NCI-H748 treated with DMSO at 0.1 percent for 48 hours (cell line): ENCODE results near the gene MDN1.
A peak's percentile ranks its signal among the peaks of the same experiment; 100 is the strongest.
"Not testable (repeated sequence)": the region's sequence is repeated elsewhere in the genome, so short reads cannot be mapped to it uniquely, and the experiment has no call there.

Experiments
- DNase-seq: peaks from one replicate; lab custom pipeline; 2025; lab: John Stamatoyannopoulos, UW

Gene MDN1

DNA sequence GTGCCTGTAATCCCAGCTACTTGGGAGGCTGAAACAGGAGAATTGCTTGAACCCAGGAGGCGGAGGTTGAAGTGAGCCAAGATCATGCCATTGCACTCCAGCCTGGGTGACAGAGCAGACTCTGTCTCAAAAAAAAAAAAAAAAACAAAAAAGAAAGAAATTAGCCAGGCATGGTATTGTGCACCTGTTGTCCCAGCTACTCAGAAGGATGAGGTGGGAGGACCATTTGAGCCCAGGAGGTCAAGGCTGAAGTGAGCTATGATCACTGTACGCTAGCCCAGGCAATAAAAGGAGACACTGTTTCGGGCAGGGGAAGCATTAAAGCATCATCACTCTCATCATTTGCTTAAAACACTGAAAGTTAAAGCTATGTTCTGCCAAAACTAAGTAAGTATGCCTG is 6.2 kb downstream of the MDN1 start:
- not testable (repeated sequence) for DNase-seq

DNA sequence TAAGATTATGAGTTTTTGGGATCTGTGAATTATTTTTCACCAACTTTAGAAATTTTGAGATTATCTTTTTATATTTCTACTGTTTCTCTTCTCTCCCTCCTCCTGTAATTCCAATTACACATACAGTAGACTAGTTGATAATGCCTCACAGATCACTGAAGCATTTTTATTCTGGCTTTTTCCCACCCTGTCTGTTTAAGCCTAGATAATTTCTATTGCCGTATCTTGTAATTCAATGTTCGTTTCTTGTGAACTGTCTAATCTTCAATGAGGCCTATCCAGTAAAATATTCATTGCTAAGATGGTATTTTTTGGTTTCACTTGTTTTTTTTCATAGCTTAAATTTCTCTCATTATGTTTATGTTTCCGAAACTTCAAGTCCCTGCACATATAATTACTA is 12.0 kb downstream of the MDN1 start:
- DNase-seq: no peak

DNA sequence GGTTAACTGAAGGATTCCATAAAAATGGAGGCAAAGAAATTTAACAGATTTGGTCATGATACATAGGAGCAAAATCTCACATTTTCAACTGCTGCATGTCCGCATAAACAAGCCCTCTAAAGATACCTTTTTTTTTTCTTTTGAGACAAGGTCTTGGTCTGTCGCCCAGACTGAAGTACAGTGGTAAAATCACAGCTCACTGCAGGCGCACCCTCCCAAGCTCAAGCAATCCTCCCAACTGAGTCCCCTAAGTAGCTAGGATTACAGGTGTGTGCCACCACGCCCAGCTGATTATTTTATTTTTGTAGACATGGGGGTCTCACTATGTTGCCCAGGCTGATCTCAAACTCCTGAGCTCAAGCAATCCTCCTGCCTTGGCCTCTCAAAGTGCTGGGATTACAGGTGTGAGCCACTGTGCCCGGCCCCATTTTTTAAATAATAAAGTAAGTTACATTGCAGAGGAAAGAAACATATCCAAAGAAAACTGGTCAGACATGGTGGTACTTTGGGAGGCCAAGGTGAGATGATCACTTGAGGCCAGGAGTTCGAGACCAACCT is 13.7 kb downstream of the MDN1 start:
- no peak for DNase-seq

DNA sequence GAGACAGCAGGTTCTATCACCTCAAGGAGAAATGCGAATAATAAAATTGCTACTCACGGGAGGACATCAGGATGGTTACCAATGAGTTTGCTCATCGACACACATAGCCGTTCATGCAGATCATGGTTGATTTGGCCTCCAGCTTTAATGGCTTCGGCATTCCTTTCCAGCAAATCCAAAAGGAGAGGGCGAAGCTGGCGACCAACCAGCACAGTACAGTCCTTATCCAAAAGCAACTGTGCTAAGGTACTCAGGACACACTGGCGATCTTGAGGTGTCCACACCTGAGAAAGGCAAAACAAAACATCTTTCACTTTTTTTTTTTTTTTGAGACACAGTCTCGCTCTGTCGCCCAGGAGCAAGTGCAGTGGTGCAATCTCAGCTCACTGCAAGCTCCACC is 16.3 kb downstream of the MDN1 start:
- no peak for DNase-seq

DNA sequence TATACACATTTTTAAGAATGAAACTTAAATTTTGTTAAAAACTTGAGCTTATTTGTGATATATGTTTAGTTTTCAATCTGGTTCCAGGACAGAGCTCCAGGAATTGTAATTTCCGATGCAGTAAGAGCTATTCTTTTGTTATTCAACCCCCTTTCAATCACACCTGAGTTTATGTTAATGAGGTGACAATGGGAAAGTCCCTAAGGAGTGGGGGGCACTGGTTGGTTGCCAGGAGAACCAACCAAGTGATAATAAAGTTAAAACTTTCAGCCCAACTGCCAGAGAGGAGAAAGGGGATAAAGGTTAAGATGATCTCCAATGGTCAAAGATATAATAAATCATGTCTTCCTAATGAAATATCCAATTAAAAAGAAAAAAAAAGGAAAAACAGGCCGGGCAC is 19.8 kb downstream of the MDN1 start:
- DNase-seq: no peak

DNA sequence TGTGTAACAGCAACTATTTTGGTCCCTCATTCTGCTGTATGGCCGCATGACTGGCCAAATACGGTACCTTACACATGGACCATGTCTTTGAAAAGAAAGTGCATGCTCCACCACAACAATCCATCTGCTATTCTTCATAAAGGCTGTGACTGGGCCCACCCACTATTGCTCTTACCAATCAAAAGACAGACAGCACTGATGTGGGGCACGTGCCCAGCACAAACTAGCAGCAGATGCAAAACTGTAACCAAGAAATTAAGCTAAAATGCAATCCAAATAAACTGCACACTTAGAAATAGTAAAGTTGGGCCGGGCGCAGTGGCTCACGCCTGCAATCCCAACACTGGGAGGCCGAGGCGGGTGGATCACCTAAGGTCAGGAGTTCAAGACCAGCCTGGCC is 20.5 kb downstream of the MDN1 start:
- no peak for DNase-seq

DNA sequence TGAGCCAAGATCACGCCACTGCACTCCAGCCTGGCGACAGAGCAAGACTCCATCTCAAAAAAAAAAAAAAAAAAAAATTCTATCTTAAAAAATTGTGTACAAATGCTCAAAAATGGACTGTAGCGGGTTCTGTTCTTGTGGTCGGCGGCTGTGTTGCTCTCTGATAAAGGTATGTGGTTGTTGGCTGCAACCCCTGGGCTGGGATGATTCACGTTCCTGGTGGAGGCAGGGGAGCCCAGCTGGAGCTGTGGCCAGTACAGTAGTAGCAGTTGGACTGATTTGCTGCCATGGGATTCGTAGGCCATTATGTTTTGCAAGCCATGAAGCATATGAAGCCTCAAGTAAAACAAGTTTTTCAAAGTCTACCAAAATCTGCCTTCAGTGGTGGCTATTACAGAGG is 22.3 kb downstream of the MDN1 start:
- DNase-seq: no peak

DNA sequence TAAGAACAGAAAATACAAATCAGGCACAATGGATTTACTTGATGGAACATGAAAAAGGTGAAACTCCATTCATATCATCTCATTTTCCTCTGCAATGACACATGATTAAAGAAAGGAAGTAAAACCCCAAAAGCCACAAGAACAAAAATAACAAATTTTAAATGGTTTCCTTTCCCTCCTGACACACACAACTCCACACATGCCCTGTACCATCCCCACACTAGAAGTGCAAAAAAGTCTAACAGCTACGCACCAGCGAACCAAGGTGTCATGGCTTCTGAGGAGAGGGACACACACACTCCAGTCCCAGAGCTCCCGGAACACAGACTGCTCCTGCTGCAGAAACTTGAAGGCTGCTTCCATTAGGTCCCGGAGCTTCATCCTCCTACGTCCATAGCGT is 25.3 kb downstream of the MDN1 start:
- DNase-seq: no peak

DNA sequence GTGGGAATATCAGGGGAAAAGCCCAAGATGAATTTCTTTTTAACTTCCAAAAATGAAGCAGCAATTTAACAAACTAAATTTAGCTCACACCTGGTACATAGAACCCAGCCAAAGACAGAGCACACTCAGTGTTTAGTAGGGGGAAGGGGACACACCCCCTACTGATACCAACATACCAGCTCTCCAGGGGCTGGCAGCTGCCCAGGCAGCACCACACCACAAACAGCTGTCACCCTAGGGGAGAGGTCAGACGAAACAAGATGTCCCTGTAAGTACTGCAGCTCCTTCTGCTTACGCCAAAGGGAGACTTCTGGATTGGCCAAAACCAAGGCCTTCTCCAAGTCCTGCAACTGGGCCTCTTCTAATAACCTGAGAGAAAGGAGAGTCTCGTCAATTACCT is 26.0 kb downstream of the MDN1 start:
- DNase-seq: no peak

DNA sequence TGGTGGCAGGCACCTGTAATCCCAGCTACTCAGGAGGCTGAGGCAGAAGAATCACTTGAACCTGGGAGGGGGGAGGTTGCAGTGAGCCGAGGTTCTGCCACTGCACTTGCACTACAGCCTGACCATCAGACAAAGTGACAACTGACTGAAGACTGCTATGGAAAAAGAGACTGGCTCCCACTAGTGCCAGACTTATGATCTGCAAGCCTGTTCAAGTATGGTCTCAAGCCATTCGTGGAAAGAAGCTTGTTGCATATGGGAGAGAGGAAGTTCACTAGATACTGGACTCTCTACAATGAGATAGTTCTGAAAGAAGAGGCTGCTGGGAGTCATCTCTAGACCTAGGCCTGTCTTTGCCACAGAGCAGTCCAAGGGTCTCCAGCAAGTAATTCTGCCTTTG is 26.7 kb downstream of the MDN1 start:
- DNase-seq: peak; percentile 26

DNA sequence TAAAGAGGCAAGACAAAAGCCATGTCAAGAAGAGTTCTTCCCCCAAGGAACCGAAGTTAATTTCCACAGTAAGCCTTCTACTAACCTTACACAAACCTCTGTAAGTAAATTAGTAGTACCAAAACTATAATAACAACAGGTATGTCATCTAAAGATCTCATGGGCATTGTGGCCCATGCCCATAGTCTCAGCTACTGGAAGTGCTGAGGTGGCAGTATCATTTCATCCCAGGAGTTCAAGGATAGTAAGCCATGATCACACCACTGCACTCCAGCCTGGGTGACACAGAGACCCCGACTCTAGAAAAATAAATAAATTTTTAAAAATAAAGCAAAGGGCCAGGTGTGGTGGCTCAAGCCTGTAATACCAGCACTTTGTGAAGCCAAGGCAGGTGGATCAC is 29.2 kb downstream of the MDN1 start:
- DNase-seq: no peak

DNA sequence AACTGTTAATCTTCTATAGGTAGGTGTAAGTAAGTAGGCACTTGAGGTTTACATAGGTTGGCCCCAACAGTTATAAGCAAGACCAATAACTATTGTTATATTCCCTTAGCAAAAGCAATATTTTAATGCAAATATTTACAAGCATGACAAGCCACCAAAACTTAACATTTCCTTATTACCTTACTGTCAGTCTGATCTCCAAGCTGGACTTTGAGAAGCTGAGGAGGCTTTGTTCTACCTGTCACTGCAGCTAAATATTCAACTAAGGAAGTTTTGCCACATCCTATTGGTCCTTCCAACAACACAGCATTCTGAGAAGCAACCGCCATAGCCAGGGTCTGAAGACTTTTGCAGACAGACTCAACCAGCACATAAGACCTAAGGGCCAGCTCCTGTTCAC is 29.6 kb downstream of the MDN1 start:
- DNase-seq: no peak

DNA sequence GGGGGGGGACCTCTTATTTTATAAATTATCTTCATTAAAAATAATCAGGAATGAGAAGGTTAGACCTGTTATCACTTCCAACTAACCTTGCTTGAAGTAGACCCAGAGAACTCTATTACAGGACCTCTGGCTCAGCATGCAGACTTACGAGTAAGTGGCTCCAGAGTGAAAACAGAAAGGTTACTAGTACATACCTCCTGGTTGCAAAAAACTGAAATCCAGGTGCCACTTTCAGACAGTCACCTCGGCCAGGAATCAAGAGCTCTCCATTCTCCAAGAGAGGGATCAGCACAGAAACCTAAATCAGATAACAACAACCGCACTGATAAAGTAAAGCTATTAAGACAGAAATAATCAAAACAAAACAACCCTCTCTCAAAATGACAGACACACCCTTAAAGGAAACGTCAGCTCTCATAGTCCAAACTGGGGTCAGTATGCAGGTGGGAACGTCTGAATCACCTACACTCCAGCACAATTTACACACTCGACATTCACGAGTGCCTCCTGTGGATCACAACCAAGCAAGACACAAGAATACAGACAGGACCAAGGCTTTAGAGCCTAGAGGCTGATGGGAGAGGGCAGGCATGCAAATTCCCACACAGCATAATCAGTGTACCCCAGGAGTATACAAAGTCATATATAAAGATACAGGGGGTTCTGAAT is 31.8 kb downstream of the MDN1 start:
- DNase-seq: no peak

DNA sequence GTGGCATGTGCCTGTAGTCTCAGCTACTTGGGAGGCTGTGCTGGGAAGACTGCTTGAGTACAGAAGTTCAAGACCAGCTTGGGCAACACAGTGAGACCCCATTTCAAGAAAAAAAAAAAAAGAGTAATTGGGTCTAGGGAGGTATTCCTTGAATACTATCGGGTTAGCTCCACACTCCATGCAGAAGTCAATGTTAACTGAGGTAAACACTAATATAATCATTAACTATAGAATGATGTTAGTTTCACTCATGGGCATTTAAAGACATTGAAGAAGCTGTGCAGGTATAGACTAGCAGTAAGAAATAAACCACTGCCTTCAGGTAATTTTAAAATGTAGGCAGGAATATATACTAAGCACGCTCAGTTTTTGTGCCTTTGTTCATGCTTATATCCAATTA is 32.6 kb downstream of the MDN1 start:
- DNase-seq: no peak

DNA sequence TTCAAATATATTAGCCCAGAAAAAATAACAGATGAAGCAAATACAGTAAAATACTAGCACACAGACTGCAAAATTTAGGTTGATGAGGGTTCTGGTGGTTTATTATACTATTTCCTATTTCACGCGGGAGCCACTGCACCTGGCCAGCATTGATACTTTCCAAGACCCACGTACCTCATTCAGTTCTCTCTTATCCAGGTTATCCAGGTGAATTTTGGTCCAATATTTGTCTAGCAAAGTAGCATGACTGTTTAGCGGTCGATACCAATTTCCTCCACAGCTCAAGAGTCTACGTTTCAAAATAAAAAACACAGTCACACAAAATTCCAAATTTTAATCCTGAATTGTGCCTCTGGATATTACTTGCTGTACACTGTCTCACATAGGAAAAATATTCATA is 34.8 kb downstream of the MDN1 start:
- no peak for DNase-seq

DNA sequence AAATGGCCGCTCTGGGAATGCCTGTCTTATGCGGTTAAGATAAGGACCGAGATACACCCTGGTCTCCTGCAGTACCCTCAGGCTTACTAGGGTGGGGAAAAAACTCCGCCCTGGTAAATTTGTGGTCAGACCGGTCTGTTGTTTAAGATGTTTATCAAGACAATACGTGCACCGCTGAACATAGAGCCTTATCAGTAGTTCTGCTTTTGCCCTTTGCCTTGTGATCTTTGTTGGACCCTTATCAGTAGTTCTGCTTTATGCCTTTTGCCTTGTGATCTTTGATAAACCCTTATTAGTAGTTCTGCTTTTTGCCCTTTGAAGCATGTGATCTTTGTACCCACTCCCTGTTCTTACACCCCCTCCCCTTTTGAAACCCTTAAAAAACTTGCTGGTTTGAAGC is 36.3 kb downstream of the MDN1 start:
- DNase-seq: not testable (repeated sequence)

DNA sequence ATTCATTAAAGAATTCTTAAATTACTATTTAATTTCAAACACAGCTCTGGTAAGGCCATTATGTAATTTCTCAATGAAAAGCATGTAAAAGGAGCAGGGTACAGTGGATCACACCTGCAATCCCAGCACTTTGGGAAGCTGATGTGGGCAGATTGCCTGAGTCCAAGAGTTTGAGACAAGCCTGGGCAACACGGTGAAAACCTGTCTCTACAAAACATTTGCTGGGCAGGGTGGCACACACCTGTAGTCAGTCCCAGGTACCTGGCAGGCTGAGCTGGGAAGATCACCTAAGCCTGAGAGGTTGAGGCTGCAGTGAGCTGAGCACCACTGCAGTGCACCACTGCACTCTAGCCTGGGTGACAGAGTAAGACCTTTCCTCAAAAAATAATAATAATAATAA is 37.4 kb downstream of the MDN1 start:
- DNase-seq: no peak

DNA sequence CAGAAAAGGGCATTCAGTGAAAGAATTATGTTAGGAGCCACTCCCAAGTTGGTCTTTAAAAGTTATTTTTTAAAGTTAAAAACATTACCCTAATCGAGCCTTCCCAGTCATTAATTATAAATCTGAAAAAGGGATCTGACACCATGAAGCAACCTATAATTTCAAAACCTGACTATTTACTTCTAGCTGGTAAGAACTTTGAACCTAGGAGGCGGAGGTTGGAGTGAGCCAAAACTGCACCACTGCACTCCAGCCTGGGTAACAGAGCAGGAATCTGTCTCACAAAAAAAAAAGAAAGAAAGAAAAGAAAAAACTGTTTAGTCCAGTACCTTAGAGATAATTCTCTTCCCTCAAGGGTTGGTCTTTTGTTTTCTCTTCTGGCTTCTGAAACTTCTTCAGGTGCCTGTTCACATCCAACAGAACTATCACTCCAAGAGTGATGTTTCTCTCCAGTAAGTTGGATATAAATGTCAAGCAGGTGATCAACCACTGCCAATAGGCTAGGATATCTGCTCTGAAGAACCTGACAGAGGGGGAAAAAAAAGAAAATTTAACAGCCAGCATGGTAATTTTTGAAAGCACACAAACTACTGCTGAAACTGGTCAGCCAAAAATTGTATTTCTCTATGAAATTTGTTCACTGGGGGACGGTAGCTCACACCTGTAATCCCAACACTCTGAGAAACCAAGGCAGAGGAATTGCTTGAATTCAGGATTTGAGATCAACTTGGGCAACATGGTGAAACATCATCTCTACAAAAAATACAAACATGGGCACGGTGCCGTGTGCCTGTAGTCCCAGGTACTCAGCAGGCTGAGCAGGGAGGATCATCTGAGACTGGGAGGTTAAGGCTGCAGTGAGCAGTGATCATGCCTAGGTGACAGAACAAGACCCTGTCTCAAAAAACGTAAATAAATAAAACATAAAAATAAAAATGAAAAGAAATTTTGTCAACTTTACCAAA is 38.2 kb downstream of the MDN1 start:
- DNase-seq: no peak

DNA sequence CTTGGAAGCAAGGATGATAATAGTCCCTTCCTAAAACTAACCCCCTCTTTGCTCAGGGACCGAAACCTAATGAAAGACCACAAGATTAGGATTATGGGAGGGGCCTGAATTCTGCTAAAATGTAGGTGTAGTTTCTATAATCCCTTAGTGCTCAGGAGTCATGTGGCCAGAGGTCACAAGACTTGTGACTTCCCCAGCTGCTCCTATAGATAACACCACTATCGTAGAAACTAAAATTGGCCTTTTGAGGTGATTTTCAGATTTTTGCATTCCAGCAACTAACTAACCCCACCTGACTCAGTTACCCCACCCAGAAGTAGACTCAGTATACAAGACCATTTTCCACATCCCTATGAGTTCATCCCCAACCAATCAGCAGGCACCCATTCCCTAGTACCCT is 42.1 kb downstream of the MDN1 start:
- no peak for DNase-seq

DNA sequence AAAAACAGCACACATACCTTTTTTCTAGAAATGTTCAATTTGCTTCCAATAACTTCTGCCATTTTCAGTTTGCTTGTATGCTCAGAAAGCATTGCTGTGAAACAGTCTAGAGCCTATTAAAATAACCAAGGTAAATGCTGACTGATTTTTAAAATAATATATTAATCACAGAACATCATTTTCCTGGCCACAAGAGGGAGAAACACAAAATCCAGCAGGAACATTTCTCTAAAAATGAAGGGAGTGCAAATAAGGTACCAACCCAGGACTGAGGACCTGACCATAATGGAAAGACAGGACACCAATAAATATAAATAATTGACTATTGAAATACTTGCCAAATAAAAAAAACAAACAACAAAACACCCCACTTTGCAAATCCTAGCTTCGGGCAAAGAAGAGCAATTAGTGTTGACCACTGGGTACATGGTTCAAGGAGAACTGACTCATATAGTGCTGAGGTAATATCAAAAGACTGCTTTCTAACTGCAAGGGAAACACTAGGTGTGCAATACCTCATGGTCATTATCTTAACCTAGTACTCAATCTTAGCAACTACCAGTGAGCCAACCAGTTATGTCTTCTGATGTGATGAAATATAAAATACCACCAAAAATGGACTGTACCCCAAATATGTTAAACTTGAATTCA is 42.9 kb downstream of the MDN1 start:
- DNase-seq: no peak

DNA sequence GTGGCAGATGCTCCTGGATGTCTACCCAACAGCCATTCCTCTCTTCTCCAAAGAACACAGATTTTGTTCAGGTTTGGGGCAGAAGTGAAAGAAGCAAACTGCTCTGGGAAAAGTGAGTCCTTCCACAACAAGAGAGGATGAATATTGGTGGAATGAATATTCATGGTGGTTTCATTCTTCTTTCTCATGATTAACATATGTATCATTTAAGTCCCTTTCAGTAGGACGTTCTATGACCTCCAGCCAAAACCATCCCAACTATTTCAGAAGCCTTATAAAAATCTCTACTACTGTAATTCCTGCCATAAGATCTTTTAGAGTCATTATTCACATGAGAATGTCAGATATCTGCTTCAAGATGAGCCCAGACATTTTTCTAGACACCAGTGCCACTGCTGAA is 44.4 kb downstream of the MDN1 start:
- no peak for DNase-seq

DNA sequence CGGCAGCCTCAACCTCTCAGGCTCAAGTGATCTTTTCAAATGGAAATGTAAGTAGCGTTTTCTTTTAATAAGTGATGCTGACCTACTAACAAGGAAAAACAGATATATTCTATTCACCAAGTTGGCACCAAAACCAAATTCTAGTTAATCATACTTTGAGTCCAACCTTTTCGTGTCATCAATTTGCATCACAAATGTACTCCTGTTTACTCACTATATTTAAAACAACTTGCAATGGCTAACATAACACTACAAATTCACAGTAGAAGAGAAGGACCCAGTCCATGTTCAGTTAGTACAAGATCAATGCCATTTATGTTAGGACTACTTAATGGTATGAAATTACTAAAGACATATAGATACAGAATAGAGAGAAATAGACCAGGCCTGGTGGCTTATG is 50.0 kb downstream of the MDN1 start:
- no peak for DNase-seq

DNA sequence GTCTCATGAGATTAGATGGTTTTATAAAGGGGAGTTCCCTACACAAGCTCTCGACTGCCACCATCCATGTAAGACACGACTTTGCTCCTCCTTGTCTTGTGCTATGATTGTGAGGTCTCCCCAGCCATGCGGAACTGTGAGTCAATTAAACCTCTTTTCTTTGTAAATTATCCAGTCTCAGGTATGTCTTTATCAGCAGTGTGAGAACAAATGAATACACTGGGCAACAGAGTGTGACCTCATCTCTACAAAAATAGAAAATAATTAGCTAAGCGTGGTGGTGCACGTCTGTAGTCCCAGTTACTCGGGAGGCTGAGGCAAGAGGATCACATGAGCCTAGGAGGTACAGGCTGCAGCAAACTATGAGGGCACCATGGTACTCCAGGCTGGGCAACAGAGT is 51.3 kb downstream of the MDN1 start:
- no peak for DNase-seq
